Forelimb muscle (tissue), 1 donor: ENCODE data around the gene GAS7. TPM values are rescaled to one million over a fixed set of nuclear protein-coding genes. Genes with fewer than 3 reads are reported as not detected.

Experiments used
- DNase-seq: peaks from one replicate; pipeline ENCODE4 v3.0.0-alpha.2; 2013; ENCODE audit warnings: low read depth
- polyA plus RNA-seq: library from polyadenylated mRNA; unstranded; fragments of 120-200 nt; gene quantifications from one replicate; pipeline ENCODE4 v1.2.1, GENCODE V29; 2013; ENCODE audit not compliant: insufficient read length

Gene GAS7
- polyA plus RNA-seq, 1 donor = 57.9 TPM

DNA sequence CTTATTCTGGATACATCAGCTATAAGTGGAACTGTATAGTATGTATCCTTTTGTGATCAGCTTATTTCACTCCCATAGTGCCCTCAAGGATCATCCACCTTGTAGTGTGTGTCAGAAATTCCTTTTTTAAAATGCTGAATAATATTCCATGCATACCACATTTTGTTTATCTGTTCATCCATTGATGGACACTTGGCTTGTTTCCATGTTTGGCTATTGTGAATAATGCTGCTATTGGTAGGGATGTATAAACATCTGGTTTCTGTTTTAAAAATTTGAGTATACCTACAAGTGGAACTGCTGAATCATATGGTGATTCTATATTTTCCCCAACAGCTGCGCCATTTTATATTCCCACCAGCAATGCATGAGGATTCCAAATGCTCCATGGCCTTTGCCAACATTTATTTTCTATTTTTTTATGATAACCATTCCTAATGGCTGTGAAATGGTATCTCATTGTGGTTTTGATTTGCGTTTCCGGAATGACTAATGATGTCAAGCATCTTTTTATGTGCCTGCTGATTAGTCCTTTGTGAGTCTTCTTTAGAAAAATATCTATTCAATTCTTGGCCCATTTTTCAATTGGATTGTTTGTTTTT lies 304.9 kb downstream of the GAS7 start:
- DNase-seq = no peak

DNA sequence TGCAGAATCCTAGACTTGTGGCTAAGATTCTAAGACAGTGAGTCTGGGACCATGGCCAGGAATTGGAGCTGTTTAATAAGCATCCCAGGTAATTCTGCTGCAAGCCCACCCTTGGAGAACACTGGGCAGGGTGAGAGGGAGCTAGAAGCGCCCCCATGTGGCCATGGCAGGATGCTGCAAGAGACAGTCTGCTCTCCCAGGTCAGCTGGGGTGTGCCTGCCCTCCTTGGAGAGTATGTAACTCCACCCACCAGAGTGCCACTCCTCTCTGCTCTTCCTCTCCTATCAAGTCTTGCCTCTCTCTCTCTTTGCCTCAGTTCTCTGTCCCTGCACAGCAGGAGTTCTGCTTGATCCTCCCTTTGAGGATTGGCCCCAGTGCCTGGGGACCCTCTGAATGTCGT lies 308.3 kb downstream of the GAS7 start:
- DNase-seq = no peak

- no peak for DNase-seq
Observed at GRCh38 chr17:9887508-9887907, 310.9 kb downstream of the GAS7 start.

GRCh38 chr17:9886141-9886930 lies 312.1 kb downstream of the GAS7 start:
- DNase-seq = no peak

DNA sequence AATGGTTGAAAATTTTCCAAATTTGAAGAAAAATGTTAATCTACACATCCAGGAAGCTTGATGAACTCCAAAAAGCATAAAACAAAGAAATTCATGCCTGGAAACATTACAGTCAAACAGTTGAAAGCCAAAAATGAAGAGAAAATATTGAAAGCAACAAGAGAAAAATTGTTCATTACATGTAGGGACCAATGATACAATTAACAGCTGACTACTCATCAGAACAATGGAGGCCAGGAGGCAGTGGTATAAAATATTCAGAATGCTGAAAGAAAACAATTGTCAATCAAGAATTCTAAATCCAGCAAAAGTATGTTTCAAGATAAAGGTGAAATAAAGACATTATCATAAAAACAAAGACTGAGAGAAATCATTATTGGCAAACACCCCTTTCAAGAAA lies 315.0 kb downstream of the GAS7 start:
- no peak for DNase-seq

DNA sequence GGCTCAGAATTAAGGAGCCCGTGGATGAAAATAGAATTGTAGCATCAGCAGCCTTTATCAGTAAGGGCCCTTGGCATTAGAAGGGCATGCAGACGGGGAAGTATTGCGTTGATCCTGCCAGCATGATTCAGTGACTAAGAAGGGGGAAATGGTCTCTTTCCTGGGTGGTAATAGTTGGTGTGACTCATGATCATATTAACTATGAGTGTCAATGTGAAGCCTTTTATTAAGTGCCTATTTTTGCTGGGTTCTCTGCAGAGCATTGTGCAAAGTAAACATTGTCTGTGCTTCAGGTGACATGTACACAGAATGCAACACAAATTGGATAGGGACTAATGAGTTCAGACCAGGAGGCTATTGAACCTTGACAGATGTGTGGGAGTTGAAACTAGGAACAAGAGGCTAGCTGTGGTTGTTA lies 317.8 kb downstream of the GAS7 start:
- no peak for DNase-seq

GRCh38 chr17:9878786-9879525 lies 319.4 kb downstream of the GAS7 start:
- no peak for DNase-seq

- no peak for DNase-seq
Observed at GRCh38 chr17:9878356-9878755, 320.1 kb downstream of the GAS7 start.

GRCh38 chr17:9875441-9875840 lies 323.0 kb downstream of the GAS7 start:
- DNase-seq = no peak

- DNase-seq = no peak
Observed at GRCh38 chr17:9874722-9875121, 323.7 kb downstream of the GAS7 start.

DNA sequence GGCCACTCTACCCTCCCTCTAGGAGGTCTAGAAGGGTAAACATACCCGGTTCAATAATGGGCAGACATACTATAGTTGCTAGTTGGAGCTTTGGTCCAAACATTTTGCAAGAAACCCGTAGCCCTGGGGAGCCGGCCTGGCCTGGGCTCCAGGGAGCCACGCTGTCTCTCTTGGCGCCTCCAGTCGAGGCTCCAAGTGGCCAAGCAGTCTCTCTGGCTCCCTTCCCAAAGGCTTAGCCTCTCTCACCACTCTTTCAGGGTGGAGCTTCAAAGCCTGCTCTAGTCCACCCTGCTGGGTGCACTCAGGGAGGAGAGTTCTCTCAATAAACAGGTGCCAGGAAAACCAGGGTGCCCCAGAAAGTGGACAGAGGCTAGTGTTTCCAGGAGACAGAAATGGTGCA lies 325.6 kb downstream of the GAS7 start:
- no peak for DNase-seq

DNA sequence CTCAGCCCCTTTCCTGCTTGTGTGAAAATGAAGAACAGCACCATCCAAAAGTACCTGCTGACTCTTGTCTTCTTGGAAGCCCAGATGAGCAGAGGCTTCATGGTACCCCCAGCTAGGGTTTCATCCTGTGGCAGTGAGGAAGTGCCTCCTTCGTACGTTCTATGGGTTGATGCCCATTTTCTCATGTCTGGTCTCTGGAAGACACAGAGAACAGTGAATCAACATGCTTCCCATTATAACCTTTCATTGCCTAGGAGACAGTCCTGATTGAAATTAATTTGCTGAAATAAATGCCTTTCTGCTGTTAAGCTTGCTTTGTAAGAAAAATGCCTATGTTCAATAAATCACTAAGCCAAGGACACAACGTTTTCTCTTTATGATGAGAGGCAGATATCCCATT lies 329.9 kb downstream of the GAS7 start:
- no peak for DNase-seq

GRCh38 chr17:9865586-9865985 lies 332.8 kb downstream of the GAS7 start:
- DNase-seq = no peak

- DNase-seq = no peak
Observed at GRCh38 chr17:9862949-9863348, 335.5 kb downstream of the GAS7 start.

DNA sequence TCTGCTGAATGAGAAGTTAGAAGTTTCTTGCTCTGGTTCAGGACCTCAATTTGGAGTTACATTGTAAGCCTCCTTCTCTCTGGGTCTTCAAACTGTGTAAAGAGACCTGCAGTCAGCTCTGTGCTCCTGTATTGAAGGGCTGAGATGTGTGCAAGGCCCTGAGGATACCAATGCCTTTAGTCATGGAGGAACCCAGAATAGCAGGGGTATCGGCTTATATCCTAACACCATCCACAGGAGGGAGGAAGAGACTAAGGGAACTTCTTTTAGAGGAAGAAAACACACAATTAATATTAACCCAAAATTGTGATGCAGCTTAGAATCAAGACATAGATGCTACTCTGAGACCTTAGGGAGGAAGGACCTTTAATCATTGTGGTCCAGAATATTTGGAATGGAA lies 336.2 kb downstream of the GAS7 start:
- DNase-seq = no peak

- DNase-seq = no peak
Observed at GRCh38 chr17:9860851-9861250, 337.6 kb downstream of the GAS7 start.

Other genes with a start within 250 kb of the GAS7 start
- gene MYH13, start 174.4 kb upstream of the GAS7 start, polyA plus RNA-seq = 0.91 TPM
- 2,354 TPM for gene MYH8, start 223.3 kb upstream of the GAS7 start, polyA plus RNA-seq